Parathyroid adenoma (tissue), 2 donors: ENCODE results near the gene ADGRG1.
"Not testable (repeated sequence)": the region's sequence is repeated elsewhere in the genome, so short reads cannot be mapped to it uniquely, and the experiment has no call there.

Experiments
- H2AFZ ChIP-seq: fragments of 300-600 bp; sonication (generic); one replicate; pipeline ENCODE4 v1.7.0; 2017; ENCODE audit warnings: antibody characterized with exemption, mild to moderate bottlenecking
- H3K27ac ChIP-seq: fragments of 300-600 bp; sonication (generic); one replicate; pipeline ENCODE4 v1.7.0; 2017
- H3K27me3 ChIP-seq: fragments of 300-600 bp; sonication (generic); one replicate; pipeline ENCODE4 v1.7.0; 2017; ENCODE audit warnings: low read length; ENCODE audit not compliant: control insufficient read depth, insufficient read depth
- H3K36me3 ChIP-seq: fragments of 300-600 bp; sonication (generic); one replicate; pipeline ENCODE4 v1.7.0; 2017; ENCODE audit warnings: low read length; ENCODE audit not compliant: control insufficient read depth, insufficient read depth
- H3K4me1 ChIP-seq: fragments of 300-600 bp; sonication (generic); one replicate; pipeline ENCODE4 v1.7.0; 2017; ENCODE audit warnings: control low read depth
- H3K4me2 ChIP-seq: fragments of 300-600 bp; sonication (generic); one replicate; pipeline ENCODE4 v1.7.0; 2017; ENCODE audit warnings: low read length
- H3K4me3 ChIP-seq: fragments of 300-600 bp; sonication (generic); one replicate; pipeline ENCODE4 v1.7.0; 2017; ENCODE audit warnings: low read depth, low read length
- H3K79me2 ChIP-seq: fragments of 300-600 bp; sonication (generic); one replicate; pipeline ENCODE4 v1.7.0; 2017; ENCODE audit warnings: control low read depth
- H3K9ac ChIP-seq: fragments of 300-600 bp; sonication (generic); one replicate; pipeline ENCODE4 v1.7.0; 2017; ENCODE audit warnings: mild to moderate bottlenecking
- H3K9me3 ChIP-seq: fragments of 300-600 bp; sonication (generic); one replicate; pipeline ENCODE4 v1.7.0; 2017; ENCODE audit warnings: low read length; ENCODE audit not compliant: control insufficient read depth
- CTCF ChIP-seq: fragments of 300-600 bp; sonication (generic); IDR thresholded peaks from one replicate; pipeline ENCODE4 v1.7.0; 2017; ENCODE audit warnings: antibody characterized with exemption, mild to moderate bottlenecking
- donor health status: primary hyperparathyroidism.

ADGRG1 gene

GRCh38 chr16:57592591-57593003 lies 35.8 kb upstream of the ADGRG1 start:
- no peak for TF ChIP-seq CTCF
- no peaks in the 10 kb centered on the region for H3K79me2 ChIP-seq
- H3K9me3 ChIP-seq: no peaks in the 10 kb centered on the region
- no peaks in the 10 kb centered on the region for H3K4me1 ChIP-seq
- H3K4me2 ChIP-seq: no peak overlapping the region
- H3K36me3 ChIP-seq: no peaks in the 10 kb centered on the region
- no peak overlapping the region for H3K4me3 ChIP-seq
- no peak overlapping the region for H3K9ac ChIP-seq
- no peaks in the 10 kb centered on the region for H3K27me3 ChIP-seq
- H3K27ac ChIP-seq: no peak overlapping the region
- no peak overlapping the region for H2AFZ ChIP-seq

GRCh38 chr16:57593021-57593420 lies 35.4 kb upstream of the ADGRG1 start:
- Histone ChIP-seq H3K79me2 (no peaks in the 10 kb centered on the region), H2AFZ (no peak overlapping the region), H3K4me1 (no peaks in the 10 kb centered on the region), H3K27ac (no peak overlapping the region), H3K4me3 (no peak overlapping the region), H3K9ac (no peak overlapping the region), H3K9me3 (no peaks in the 10 kb centered on the region), H3K4me2 (no peak overlapping the region), H3K36me3 (no peaks in the 10 kb centered on the region), H3K27me3 (no peaks in the 10 kb centered on the region)
- no peak for TF ChIP-seq CTCF

- no peak overlapping the region for H2AFZ ChIP-seq
- TF ChIP-seq CTCF: no peak
- no peak overlapping the region for H3K9ac ChIP-seq
- H3K36me3 ChIP-seq: no peaks in the 10 kb centered on the region
- H3K27ac ChIP-seq: no peak overlapping the region
- no peaks in the 10 kb centered on the region for H3K9me3 ChIP-seq
- no peaks in the 10 kb centered on the region for H3K79me2 ChIP-seq
- no peak overlapping the region for H3K4me2 ChIP-seq
- no peak overlapping the region for H3K4me3 ChIP-seq
- no peaks in the 10 kb centered on the region for H3K27me3 ChIP-seq
- no peaks in the 10 kb centered on the region for H3K4me1 ChIP-seq
These were observed 34.4 kb upstream of the ADGRG1 start for GRCh38 chr16:57593990-57594389.

- TF ChIP-seq CTCF: no peak
- no peak overlapping the region for H3K9ac ChIP-seq
- H3K79me2 ChIP-seq: no peaks in the 10 kb centered on the region
These were observed 33.8 kb upstream of the ADGRG1 start for GRCh38 chr16:57594531-57595031.

GRCh38 chr16:57596234-57596633 lies 32.2 kb upstream of the ADGRG1 start:
- not testable (repeated sequence) for H3K4me1 ChIP-seq, H3K4me2 ChIP-seq, H3K4me3 ChIP-seq, H3K27me3 ChIP-seq, H3K9ac ChIP-seq, H3K27ac ChIP-seq, H3K79me2 ChIP-seq, H3K9me3 ChIP-seq, H2AFZ ChIP-seq, H3K36me3 ChIP-seq

More at GRCh38 chr16:57594531-57595031, 33.8 kb upstream of the ADGRG1 start:
- Histone ChIP-seq H3K4me2 (no peak overlapping the region), H2AFZ (no peak overlapping the region), H3K4me3 (no peak overlapping the region), H3K9me3 (no peaks in the 10 kb centered on the region), H3K27ac (no peak overlapping the region), H3K27me3 (no peaks in the 10 kb centered on the region), H3K4me1 (no peaks in the 10 kb centered on the region), H3K36me3 (no peaks in the 10 kb centered on the region)
